GM12872 (cell line): ENCODE data around the gene ATP11A.

ENCODE experiments used
- TF ChIP-seq, protein P1 (sequence below): IDR thresholded peaks from 3 replicates; pipeline ENCODE4 v1.5.1; 2011; ENCODE audit warnings: low read depth, mild to moderate bottlenecking, low read length, moderate library complexity; ENCODE audit not compliant: insufficient read depth

Gene ATP11A

DNA sequence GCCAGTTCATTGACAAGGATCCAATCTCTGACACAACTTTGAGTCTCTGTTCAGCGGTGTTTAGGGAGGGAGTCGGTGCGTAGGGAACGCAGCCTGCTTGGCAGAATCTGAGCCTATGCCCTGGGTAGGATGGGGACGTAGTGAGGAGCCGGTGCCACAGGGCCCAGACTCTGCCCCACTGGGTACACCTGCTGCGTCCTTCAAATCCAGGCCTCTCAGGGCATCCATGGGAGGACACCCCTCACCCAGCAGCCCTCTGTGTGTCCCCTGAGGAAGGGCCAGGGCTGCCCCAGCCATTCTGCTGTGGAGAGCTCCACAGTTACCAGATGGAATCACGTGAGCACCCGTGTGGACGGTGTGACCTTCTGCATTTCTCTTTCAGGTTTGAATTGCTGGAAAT is 146.0 kb downstream of the ATP11A start:
- TF ChIP-seq, protein P1, sequence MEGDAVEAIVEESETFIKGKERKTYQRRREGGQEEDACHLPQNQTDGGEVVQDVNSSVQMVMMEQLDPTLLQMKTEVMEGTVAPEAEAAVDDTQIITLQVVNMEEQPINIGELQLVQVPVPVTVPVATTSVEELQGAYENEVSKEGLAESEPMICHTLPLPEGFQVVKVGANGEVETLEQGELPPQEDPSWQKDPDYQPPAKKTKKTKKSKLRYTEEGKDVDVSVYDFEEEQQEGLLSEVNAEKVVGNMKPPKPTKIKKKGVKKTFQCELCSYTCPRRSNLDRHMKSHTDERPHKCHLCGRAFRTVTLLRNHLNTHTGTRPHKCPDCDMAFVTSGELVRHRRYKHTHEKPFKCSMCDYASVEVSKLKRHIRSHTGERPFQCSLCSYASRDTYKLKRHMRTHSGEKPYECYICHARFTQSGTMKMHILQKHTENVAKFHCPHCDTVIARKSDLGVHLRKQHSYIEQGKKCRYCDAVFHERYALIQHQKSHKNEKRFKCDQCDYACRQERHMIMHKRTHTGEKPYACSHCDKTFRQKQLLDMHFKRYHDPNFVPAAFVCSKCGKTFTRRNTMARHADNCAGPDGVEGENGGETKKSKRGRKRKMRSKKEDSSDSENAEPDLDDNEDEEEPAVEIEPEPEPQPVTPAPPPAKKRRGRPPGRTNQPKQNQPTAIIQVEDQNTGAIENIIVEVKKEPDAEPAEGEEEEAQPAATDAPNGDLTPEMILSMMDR: no peak

DNA sequence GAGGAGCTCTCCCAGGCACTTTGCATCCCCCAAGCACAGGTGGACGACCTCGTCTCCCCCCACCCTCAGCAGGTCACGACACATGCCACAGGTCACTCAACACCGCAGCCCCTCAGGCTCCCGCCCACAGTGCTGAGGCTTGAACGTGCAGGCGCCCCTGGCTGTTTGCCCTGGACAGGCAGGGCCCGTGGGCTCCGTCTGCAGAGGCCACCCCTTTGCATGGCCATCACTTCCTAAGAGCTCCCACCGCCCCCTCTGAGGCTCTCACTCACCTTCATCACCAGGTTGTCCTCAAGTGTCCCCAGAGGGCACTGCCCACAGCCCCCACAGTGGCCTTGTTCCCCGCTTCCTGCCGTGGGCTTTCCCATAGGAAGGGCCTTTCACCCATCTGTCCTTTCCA is 147.1 kb downstream of the ATP11A start:
- TF ChIP-seq, protein P1: no peak

DNA sequence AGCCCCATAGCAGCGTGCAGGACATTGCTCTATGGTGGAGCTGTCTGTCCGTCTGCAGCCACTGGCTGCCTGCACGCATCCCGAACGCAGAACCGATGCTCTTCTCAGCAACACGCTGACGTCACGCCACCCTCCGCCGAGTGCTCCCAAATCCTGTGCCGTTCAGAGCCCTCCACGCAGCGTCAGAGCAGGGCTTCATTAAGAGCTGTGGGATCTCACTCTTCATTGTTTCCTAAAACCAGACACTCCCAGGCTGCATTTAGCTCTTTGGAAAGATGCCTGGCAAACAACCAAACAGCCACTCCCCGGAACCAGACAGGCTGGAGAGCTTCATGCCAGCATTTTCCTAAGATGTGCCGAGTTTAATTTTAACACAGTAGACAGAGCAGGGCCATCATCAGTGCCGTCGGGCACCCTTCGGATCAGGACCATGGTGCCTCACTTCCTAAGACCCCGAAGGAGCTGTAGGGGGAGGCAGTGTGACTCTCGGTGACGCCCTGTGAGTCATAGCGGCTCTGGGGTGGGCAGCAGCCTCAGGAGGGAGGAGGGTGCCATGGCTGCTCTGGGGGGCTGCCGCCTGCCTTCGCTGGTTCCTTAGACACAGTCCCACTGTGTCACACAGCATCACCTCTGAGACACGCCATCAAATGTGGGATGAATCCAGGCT is 147.7 kb downstream of the ATP11A start:
- TF ChIP-seq, protein P1: no peak

DNA sequence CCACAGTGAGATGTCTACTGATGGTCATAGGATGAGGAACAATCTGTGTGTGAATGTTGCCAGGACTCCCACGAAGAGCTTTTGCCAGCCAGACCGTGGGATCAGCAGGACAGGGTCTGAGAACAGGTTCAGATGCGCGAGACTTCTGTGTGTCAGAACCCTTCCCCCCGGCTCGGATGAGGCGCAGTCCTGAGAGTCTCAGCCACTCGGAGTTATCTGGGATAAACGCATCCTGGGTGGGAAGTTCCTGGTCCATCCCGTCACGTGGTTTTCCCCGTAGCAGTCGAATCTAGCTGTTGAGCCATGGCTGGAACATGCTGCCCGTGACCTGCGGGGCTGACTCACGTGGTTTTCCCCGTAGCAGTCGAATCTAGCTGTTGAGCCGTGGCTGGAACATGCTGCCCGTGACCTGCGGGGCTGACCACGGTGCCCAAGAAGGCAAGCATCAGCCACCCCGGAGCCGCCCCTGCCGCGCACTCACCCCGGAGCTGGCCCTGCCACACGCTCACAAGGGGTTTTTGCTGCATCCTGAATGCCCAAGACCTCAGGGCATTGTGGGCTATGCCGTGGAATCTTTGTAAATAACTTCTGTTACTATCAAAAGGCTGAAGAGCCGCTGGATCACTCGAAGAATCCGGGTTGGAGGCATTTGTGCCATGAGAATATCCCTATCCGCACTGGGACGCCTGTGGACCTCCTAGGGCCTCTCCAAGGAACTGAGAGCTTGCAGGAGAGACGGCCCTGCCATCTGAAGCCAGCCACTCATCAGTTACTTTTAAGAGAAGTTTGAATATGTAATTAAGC is 148.4 kb downstream of the ATP11A start:
- TF ChIP-seq, protein P1: no peak

DNA sequence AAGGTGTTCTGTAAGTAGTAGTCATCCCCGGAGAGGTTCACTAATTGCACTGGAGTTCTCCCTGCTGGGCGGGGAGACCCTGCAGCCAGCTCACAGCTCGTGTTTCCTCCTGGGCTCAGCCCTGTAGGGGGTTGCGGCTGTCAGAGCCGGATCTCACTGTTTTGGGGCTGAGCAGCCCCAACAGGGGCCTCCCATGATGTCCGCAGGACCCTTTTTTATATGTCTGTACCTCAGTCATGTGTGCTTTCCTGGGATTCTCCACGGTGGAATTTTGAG is 148.9 kb downstream of the ATP11A start:
- TF ChIP-seq, protein P1: no peak

DNA sequence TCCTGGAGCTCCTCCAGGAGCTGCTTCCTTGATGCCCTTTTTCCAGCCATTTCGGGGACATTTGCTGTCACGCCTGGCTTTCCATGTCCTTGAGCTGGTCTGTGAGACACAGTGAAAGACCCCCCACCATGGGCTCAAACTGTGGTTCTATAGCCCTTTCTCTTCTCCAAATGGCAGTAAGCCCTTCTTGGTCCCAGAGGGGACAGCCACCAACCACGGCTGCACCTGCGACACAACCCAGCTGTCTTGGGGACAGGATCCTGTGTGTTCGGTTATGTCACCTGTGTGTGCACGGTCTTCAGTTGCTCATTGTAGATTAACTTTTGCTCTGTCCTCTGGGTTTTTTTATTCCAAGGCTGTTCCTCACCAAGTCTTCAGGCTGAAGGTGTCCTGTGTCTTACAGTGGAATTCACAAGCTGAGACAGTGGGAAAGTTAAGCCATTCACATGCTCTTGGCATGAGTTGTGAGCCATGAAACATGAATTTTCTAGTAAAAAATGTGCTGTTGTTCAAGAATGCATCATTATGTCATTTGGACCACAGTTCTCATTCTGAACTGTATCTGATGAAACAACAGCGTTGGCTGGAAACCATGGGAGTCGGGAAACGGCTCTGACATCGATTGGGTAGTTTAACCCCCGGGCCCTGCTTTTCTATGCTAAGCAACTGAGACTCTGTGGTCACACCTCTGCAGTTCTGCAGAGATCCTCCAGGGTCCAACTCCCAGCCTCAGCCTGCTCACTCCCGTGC is 149.7 kb downstream of the ATP11A start:
- TF ChIP-seq, protein P1: no peak
